ENCODE data around the gene ABHD15. TPM values are rescaled to one million over a fixed set of nuclear protein-coding genes. Genes with fewer than 3 reads are reported as not detected.

Gene ABHD15
- total RNA-seq, 4 donors from 2014 or later = 7.2 to 11.0 (median 7.9) TPM

GRCh38 chr17:29571486-29571882 lies 4.6 kb upstream of the ABHD15 start:
- Histone ChIP-seq H3K27me3 (no peaks in the 10 kb centered on the region), H3K9me3 (no peaks in the 10 kb centered on the region), H3K27ac (no peak overlapping the region), H3K4me3 (no peak overlapping the region), H3K4me1 (peaks cover 56% of the 10 kb centered on the region), H3K36me3 (peaks cover 30% of the 10 kb centered on the region)
- TF ChIP-seq POLR2AphosphoS5 (IDR thresholded peaks at IDR 0.05) (no peak), POLR2A (IDR thresholded peaks at IDR 0.05) (no peak)
- WGBS = 91% methylated on average over 6 of the region's 6 CpGs
- peak; percentile 56 to 58 for DNase-seq (ENCODE audit: low spot score in 2 of 2)

GRCh38 chr17:29570521-29570920 lies 3.7 kb upstream of the ABHD15 start:
- no peaks in the 10 kb centered on the region for H3K27me3 ChIP-seq
- H3K27ac ChIP-seq = no peak overlapping the region
- WGBS = 53% methylated on average over 7 of the region's 7 CpGs
- peak; percentile 55 to 77 for DNase-seq (ENCODE audit: low spot score in 2 of 2)
- TF ChIP-seq POLR2A (IDR thresholded peaks at IDR 0.05) (no peak), CTCF (IDR thresholded peaks at IDR 0.05) (no peak), EP300 (IDR thresholded peaks at IDR 0.05) (no peak), POLR2AphosphoS5 (IDR thresholded peaks at IDR 0.05) (no peak)
- peaks cover 66% of the 10 kb centered on the region for H3K4me1 ChIP-seq
- H3K4me3 ChIP-seq = no peak overlapping the region
- H3K9me3 ChIP-seq = no peaks in the 10 kb centered on the region
- peaks cover 20% of the 10 kb centered on the region for H3K36me3 ChIP-seq

GRCh38 chr17:29569245-29569950 lies 2.6 kb upstream of the ABHD15 start:
- TF ChIP-seq CTCF (IDR thresholded peaks at IDR 0.05) = no peak
- TF ChIP-seq POLR2AphosphoS5 (IDR thresholded peaks at IDR 0.05) = no peak
- TF ChIP-seq EP300 (IDR thresholded peaks at IDR 0.05) = no peak
- no peak for TF ChIP-seq POLR2A (IDR thresholded peaks at IDR 0.05)
- no peaks in the 10 kb centered on the region for H3K9me3 ChIP-seq
- peak overlapping the region; percentile 69 for H3K4me3 ChIP-seq
- no peaks in the 10 kb centered on the region for H3K27me3 ChIP-seq
- H3K4me1 ChIP-seq = peaks cover 73% of the 10 kb centered on the region
- 57% methylated on average over 14 of the region's 14 CpGs for WGBS
- H3K27ac ChIP-seq = peak overlapping the region; percentile 85
- peaks cover 9% of the 10 kb centered on the region for H3K36me3 ChIP-seq
- DNase-seq (ENCODE audit: low spot score in 2 of 2) = peak; percentile 60 to 76

- Histone ChIP-seq H3K4me1 (peaks cover 73% of the 10 kb centered on the region), H3K27me3 (no peaks in the 10 kb centered on the region), H3K9me3 (no peaks in the 10 kb centered on the region), H3K27ac (peak within 1 kb of the TSS; percentile 85), H3K4me3 (peak within 1 kb of the TSS; percentile 69), H3K36me3 (peaks cover 5% of the 10 kb centered on the region)
- WGBS = 11% methylated on average over 3 of the region's 85 CpGs
- peak; percentile 90 to 91 for DNase-seq (ENCODE audit: low spot score in 2 of 2)
- TF ChIP-seq POLR2AphosphoS5 (IDR thresholded peaks at IDR 0.05) (no peak), POLR2A (IDR thresholded peaks at IDR 0.05) (peak in 1 of 2 donors; percentile 20), EP300 (IDR thresholded peaks at IDR 0.05) (no peak), CTCF (IDR thresholded peaks at IDR 0.05) (no peak)
Observed at GRCh38 chr17:29568331-29569244, 1.8 kb upstream of the ABHD15 start, which contains the start of gene TP53I13. Gene TP53I13, plus strand, starts transcription at chr17:29568701. Its CDS starts 58 bp downstream, at chr17:29568759.

- Histone ChIP-seq H3K27me3 (no peaks in the 10 kb centered on the region), H3K36me3 (no peaks in the 10 kb centered on the region), H3K9me3 (no peaks in the 10 kb centered on the region), H3K4me3 (peak overlapping the region; percentile 69), H3K27ac (peak overlapping the region; percentile 85), H3K4me1 (peaks cover 67% of the 10 kb centered on the region)
- WGBS = 0% methylated on average over 24 of the region's 63 CpGs
- peak; percentile 83 to 88 for DNase-seq (ENCODE audit: low spot score in 2 of 2)
- no peak for TF ChIP-seq POLR2A (IDR thresholded peaks at IDR 0.05)
- TF ChIP-seq CTCF (IDR thresholded peaks at IDR 0.05) = peak in 1 of 2 donors; percentile 52
- TF ChIP-seq POLR2AphosphoS5 (IDR thresholded peaks at IDR 0.05) = no peak
Observed at GRCh38 chr17:29567554-29568330, 905 bp upstream of the ABHD15 start.
